ENCODE results near the gene TMEM219.
"Not testable (repeated sequence)": the region's sequence is repeated elsewhere in the genome, so short reads cannot be mapped to it uniquely, and the experiment has no call there.

Gene TMEM219

GRCh38 chr16:30016555-30017276 is 54.8 kb downstream of the TMEM219 start:
- DNase-seq, result no peak

GRCh38 chr16:30017277-30017656 is 55.4 kb downstream of the TMEM219 start:
- DNase-seq, result no peak

GRCh38 chr16:30017937-30018336 is 56.1 kb downstream of the TMEM219 start:
- not testable (repeated sequence) for DNase-seq

- DNase-seq, result no peak
Observed at GRCh38 chr16:30018731-30019158, 56.9 kb downstream of the TMEM219 start.
